ENCODE data around the gene NEDD8. TPM values are rescaled to one million over a fixed set of nuclear protein-coding genes. Genes with fewer than 3 reads are reported as not detected.

Gene NEDD8
- total RNA-seq, 4 donors from 2014 or later, result 42.2 to 113 (median 69.9) TPM

GRCh38 chr14:24172871-24173281, 59.3 kb downstream of the NEDD8 start:
- H3K27me3 ChIP-seq, result no peaks in the 10 kb centered on the region
- no peaks in the 10 kb centered on the region for H3K9me3 ChIP-seq
- H3K4me1 ChIP-seq, result peaks cover 0 to 7% (median 4%) of the 10 kb centered on the region in 4 donors
- no peak overlapping the region for H3K4me3 ChIP-seq
- WGBS, 2 donors (ENCODE audit: low coverage in 1 of 2), result 92 to 95% methylated on average over 14 to 20 of the region's 20 CpGs
- peak overlapping the region in 1 of 4 donors; percentile 70 for H3K27ac ChIP-seq
- in situ Hi-C loops (cut with MboI; ENCODE audit: low pct_ligation_motif_present in 1 of 4, low pct_unique_long_range_greater_than_20kb in 1 of 4, low sequenced_read_pairs in 3 of 4), result no loop called here
- H3K36me3 ChIP-seq, result peaks cover 0 to 13% (median 3%) of the 10 kb centered on the region in 4 donors
- TF ChIP-seq POLR2AphosphoS5 (IDR thresholded peaks at IDR 0.05) (no peak), POLR2A (IDR thresholded peaks at IDR 0.05) (no peak), CTCF (IDR thresholded peaks at IDR 0.05) (no peak), EP300 (IDR thresholded peaks at IDR 0.05; ENCODE audit: low read depth) (no peak)
- DNase-seq, result no peak
- intact Hi-C loops (cut with DNase I; ENCODE audit: low total_unique reads), result no loop called here

GRCh38 chr14:24172261-24172860, 59.8 kb downstream of the NEDD8 start:
- intact Hi-C loops (cut with DNase I; ENCODE audit: low total_unique reads), result no loop called here
- TF ChIP-seq POLR2AphosphoS5 (IDR thresholded peaks at IDR 0.05) (no peak), EP300 (IDR thresholded peaks at IDR 0.05; ENCODE audit: low read depth) (no peak), CTCF (IDR thresholded peaks at IDR 0.05) (no peak), POLR2A (IDR thresholded peaks at IDR 0.05) (no peak)
- 52% methylated on average over 30 of the region's 30 CpGs; no CpG with 5 or more reads in 1 of the 2 donors for WGBS, 2 donors (ENCODE audit: low coverage in 1 of 2)
- Histone ChIP-seq H3K9me3 (no peaks in the 10 kb centered on the region), H3K4me3 (peak overlapping the region in 2 of 4 donors; percentile 26 to 41), H3K36me3 (peaks cover 0 to 16% (median 3%) of the 10 kb centered on the region in 4 donors), H3K27me3 (no peaks in the 10 kb centered on the region), H3K27ac (peak overlapping the region in 3 of 4 donors; percentile 30 to 70 (median 57)), H3K4me1 (peaks cover 0 to 7% (median 4%) of the 10 kb centered on the region in 4 donors)
- no peak for DNase-seq
- in situ Hi-C loops (cut with MboI; ENCODE audit: low pct_ligation_motif_present in 1 of 4, low pct_unique_long_range_greater_than_20kb in 1 of 4, low sequenced_read_pairs in 3 of 4), result no loop called here

GRCh38 chr14:24171422-24172260, 60.5 kb downstream of the NEDD8 start, which contains the start of gene REC8:
TSS of gene REC8 (plus strand) at chr14:24172080. CDS start at chr14:24172553, 473 bp downstream.
- TF ChIP-seq CTCF (IDR thresholded peaks at IDR 0.05) (no peak), POLR2AphosphoS5 (IDR thresholded peaks at IDR 0.05) (peak in 1 of 3 donors; percentile 21), POLR2A (IDR thresholded peaks at IDR 0.05) (peak; percentile 10)
- WGBS, 2 donors (ENCODE audit: low coverage in 1 of 2), result 40 to 52% methylated on average over 3 to 58 of the region's 63 CpGs
- Histone ChIP-seq H3K27me3 (no peaks in the 10 kb centered on the region), H3K27ac (peak within 1 kb of the TSS; percentile 6 to 70 (median 44)), H3K4me3 (peak within 1 kb of the TSS in 2 of 4 donors; percentile 26 to 41), H3K36me3 (peaks cover 0 to 19% (median under 1%) of the 10 kb centered on the region in 4 donors), H3K9me3 (no peaks in the 10 kb centered on the region), H3K4me1 (peaks cover 0 to 7% (median 4%) of the 10 kb centered on the region in 4 donors)
- in situ Hi-C loops (cut with MboI; ENCODE audit: low pct_ligation_motif_present in 1 of 4, low pct_unique_long_range_greater_than_20kb in 1 of 4, low sequenced_read_pairs in 3 of 4) (no loop called here), intact Hi-C loops (cut with DNase I; ENCODE audit: low total_unique reads) (no loop called here)
- DNase-seq, result peak; percentile 74

- in situ Hi-C loops (cut with MboI; ENCODE audit: low pct_ligation_motif_present in 1 of 4, low pct_unique_long_range_greater_than_20kb in 1 of 4, low sequenced_read_pairs in 3 of 4) (no loop called here), intact Hi-C loops (cut with DNase I; ENCODE audit: low total_unique reads) (no loop called here)
- DNase-seq, result no peak
- Histone ChIP-seq H3K27ac (no peak overlapping the region), H3K4me3 (no peak overlapping the region), H3K4me1 (peaks cover 12 to 19% (median 13%) of the 10 kb centered on the region in 4 donors), H3K36me3 (peaks cover 0 to 47% (median 15%) of the 10 kb centered on the region in 4 donors), H3K9me3 (no peaks in the 10 kb centered on the region), H3K27me3 (no peaks in the 10 kb centered on the region)
- no peak for TF ChIP-seq CTCF (IDR thresholded peaks at IDR 0.05)
- TF ChIP-seq POLR2A (IDR thresholded peaks at IDR 0.05), result no peak
- no peak for TF ChIP-seq EP300 (IDR thresholded peaks at IDR 0.05; ENCODE audit: low read depth)
- TF ChIP-seq POLR2AphosphoS5 (IDR thresholded peaks at IDR 0.05), result no peak
- WGBS, 2 donors (ENCODE audit: low coverage in 1 of 2), result 86 to 95% methylated on average over 2 to 3 of the region's 3 CpGs
Measured at GRCh38 chr14:24167469-24168114, 64.6 kb downstream of the NEDD8 start.

All from transverse colon (tissue), 4 donors.